A673 (cell line): Measurements from ENCODE around the gene GPR183. TPM values are rescaled to one million over a fixed set of nuclear protein-coding genes. Genes with fewer than 3 reads are reported as not detected.

Source experiments
- BruUV-seq: library from RNA; stranded (reverse); fragments of 400-500 nt; replicated peaks from 2 replicates; lab custom pipeline; 2021; lab: Mats Ljungman, UMichigan
- CTCF ChIA-PET: fragments of 300-600 bp; sonication (Branson Sonifier 250); formaldehyde crosslinking; loops from one replicate; lab custom pipeline; 2022; ENCODE audit warnings: antibody characterized with exemption; lab: Charles Lee
- POLR2A ChIA-PET: fragments of 300-600 bp; sonication (Branson Sonifier 250); formaldehyde crosslinking; loops from one replicate; lab custom pipeline; 2022; ENCODE audit warnings: antibody characterized with exemption; ENCODE audit not compliant: low non-redundant PET; lab: Charles Lee
- DNase-seq: peaks from one replicate; pipeline ENCODE4 v3.0.0-alpha.2; 2015; ENCODE audit warnings: low spot score
- H3K27ac ChIP-seq: fragments of 200-600 bp; sonication (generic); 2 replicates; pipeline ENCODE4 v1.5.1; 2016; ENCODE audit warnings: mixed run types, low read depth, mild to moderate bottlenecking, mixed read lengths, antibody characterized with exemption, low read length; ENCODE audit not compliant: poor library complexity, severe bottlenecking
- H3K27me3 ChIP-seq: fragments of 200-600 bp; sonication (generic); replicated peaks from 2 replicates; pipeline ENCODE4 v1.6.1; 2017; ENCODE audit warnings: mixed run types, low read depth, mild to moderate bottlenecking, mixed read lengths, antibody characterized with exemption, low read length; ENCODE audit not compliant: insufficient read depth, poor library complexity
- H3K36me3 ChIP-seq: fragments of 200-600 bp; sonication (generic); 2 replicates; pipeline ENCODE4 v1.6.1; 2016; ENCODE audit warnings: mixed run types, mild to moderate bottlenecking, mixed read lengths, antibody characterized with exemption, low read length; ENCODE audit not compliant: insufficient read depth, poor library complexity, severe bottlenecking
- H3K4me1 ChIP-seq: fragments of 200-600 bp; sonication (generic); 2 replicates; pipeline ENCODE4 v1.6.1; 2017; ENCODE audit warnings: mixed run types, mild to moderate bottlenecking, mixed read lengths, antibody characterized with exemption, low read length; ENCODE audit not compliant: insufficient read depth, poor library complexity, severe bottlenecking
- H3K4me3 ChIP-seq: fragments of 200-600 bp; sonication (generic); 2 replicates; pipeline ENCODE4 v1.5.1; 2016; ENCODE audit warnings: low read depth, mixed run types, mild to moderate bottlenecking, mixed read lengths, low read length; ENCODE audit not compliant: poor library complexity, severe bottlenecking
- H3K9me3 ChIP-seq: fragments of 200-600 bp; sonication (generic); 2 replicates; pipeline ENCODE4 v1.6.1; 2016; ENCODE audit warnings: mixed run types, low read depth, mild to moderate bottlenecking, mixed read lengths, antibody characterized with exemption, low read length; ENCODE audit not compliant: poor library complexity, severe bottlenecking
- EZH2 ChIP-seq: fragments of 200-600 bp; sonication (generic); IDR thresholded peaks from 2 replicates; pipeline ENCODE4 v1.6.1; 2017; ENCODE audit warnings: borderline replicate concordance, low read depth, mild to moderate bottlenecking, mixed read lengths, antibody characterized with exemption, low read length; ENCODE audit not compliant: poor library complexity, severe bottlenecking
- intact Hi-C: fragments of 100-400 bp; cut with micrococcal nuclease; formaldehyde crosslinking; loops from one replicate; pipeline ENCODE4 v1.10.0; 2022; ENCODE audit not compliant: unreplicated experiment
- total RNA-seq: library from RNA; stranded (reverse); gene quantifications from 2 replicates; pipeline ENCODE4 v1.2.3, GENCODE V29; 2021
- TF ChIP-seq, protein P1 (sequence below): fragments of 300-800, 200-600 bp; sonication (generic); conservative IDR thresholded peaks from 2 replicates; pipeline ENCODE4 v1.5.1; 2017; ENCODE audit warnings: low read depth, mild to moderate bottlenecking, antibody characterized with exemption, low read length, moderate library complexity, mixed read lengths

GPR183 gene
- total RNA-seq, 1 experiment from 2014 or later, result not detected

DNA sequence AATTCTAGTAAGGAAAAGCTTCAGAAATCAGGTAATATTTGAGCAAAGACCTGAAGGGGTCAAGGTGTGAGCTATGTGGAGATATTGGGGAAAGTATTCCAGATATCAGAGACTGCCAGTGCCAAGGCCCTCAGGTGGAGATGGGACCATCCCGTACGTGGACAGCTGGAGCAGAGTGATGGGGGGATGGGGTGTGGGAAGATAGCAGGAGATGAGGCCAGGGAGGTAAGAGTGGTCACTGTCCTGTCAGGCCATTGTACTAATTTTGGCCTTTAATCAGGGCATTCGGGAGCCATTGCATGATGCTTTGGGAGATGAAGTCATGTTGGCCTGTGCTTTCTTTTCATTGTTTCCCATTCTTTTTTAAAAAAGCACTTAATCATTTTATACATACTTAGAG is 36.0 kb downstream of the GPR183 start:
- intact Hi-C loops, result no loop called here
- no TSS peak for BruUV-seq
- no peak for TF ChIP-seq EZH2
- TF ChIP-seq, protein P1, sequence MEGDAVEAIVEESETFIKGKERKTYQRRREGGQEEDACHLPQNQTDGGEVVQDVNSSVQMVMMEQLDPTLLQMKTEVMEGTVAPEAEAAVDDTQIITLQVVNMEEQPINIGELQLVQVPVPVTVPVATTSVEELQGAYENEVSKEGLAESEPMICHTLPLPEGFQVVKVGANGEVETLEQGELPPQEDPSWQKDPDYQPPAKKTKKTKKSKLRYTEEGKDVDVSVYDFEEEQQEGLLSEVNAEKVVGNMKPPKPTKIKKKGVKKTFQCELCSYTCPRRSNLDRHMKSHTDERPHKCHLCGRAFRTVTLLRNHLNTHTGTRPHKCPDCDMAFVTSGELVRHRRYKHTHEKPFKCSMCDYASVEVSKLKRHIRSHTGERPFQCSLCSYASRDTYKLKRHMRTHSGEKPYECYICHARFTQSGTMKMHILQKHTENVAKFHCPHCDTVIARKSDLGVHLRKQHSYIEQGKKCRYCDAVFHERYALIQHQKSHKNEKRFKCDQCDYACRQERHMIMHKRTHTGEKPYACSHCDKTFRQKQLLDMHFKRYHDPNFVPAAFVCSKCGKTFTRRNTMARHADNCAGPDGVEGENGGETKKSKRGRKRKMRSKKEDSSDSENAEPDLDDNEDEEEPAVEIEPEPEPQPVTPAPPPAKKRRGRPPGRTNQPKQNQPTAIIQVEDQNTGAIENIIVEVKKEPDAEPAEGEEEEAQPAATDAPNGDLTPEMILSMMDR, result no peak
- Histone ChIP-seq H3K9me3 (no peaks in the 10 kb centered on the region), H3K4me1 (no peaks in the 10 kb centered on the region), H3K36me3 (no peaks in the 10 kb centered on the region), H3K4me3 (no peak overlapping the region), H3K27ac (no peak overlapping the region), H3K27me3 (no peaks in the 10 kb centered on the region)
- CTCF ChIA-PET, result interaction anchor here (0.6 to 2.6 kb wide), 2 partner anchors 9 to 165 kb away, joined by 12 to 21 read pairs; no protein-coding TSS in a partner anchor
- no peak for DNase-seq
- POLR2A ChIA-PET, result no interaction called here

DNA sequence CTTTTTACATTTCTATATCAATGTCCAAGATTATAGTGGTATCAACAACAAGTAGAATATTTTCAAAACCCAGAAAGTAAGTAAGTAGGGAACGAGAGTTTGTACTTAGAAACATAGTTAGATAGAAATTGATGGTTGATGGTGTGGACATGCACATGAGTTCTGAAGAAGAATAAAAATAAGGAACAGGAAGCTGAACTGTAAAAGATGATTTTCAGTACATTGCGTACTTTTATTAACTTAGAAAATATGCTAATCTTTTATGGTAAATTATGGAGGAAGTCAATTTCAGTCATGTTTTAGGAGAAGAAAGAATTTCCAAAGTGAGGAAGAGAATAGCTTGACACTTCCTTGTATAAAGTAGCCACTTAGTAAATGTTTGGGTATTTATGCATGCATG is 36.7 kb downstream of the GPR183 start:
- no TSS peak for BruUV-seq
- TF ChIP-seq, protein P1, result no peak
- TF ChIP-seq EZH2, result no peak
- CTCF ChIA-PET, result interaction anchor here (0.6 to 2.6 kb wide), 3 partner anchors 8 to 166 kb away, joined by 3 to 21 read pairs (median 12); no protein-coding TSS in a partner anchor
- intact Hi-C loops, result no loop called here
- Histone ChIP-seq H3K36me3 (no peaks in the 10 kb centered on the region), H3K4me1 (no peaks in the 10 kb centered on the region), H3K27ac (no peak overlapping the region), H3K27me3 (no peaks in the 10 kb centered on the region), H3K9me3 (no peaks in the 10 kb centered on the region), H3K4me3 (no peak overlapping the region)
- POLR2A ChIA-PET, result no interaction called here
- DNase-seq, result no peak

DNA sequence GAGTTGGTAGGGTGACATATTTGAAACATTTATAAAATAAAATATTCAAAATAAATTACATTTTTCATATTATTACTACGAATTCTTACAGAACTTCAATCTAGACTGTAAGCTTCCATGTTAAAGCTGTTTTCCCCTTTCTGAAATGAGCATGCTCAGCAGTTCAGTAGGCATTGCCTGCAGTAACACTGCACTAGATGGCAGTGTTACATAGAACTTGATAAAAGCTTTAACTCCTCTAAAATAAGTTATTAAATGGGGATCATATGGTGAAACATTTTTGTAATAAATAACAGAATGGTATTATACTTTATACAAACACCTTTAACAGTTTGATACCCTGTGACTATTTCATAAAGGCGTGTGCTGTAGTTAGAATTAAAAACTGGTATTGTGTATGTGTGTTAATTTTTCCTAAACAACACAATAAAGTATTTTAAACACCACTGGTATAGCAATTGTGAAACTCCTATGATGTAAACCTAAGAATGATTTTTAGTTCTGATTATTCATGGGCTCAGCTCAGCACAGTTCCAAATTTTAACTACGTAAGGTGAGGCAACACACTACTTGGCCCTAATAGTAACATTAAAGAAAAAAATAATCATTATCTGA is 37.5 kb downstream of the GPR183 start:
- DNase-seq, result peak; percentile 51
- TF ChIP-seq, protein P1, result peak; percentile 68
- TF ChIP-seq EZH2, result no peak
- ChIA-PET CTCF (interaction anchor here (0.6 to 2.6 kb wide), 5 partner anchors 34 to 177 kb away, joined by 3 to 21 read pairs (median 4); no protein-coding TSS in a partner anchor), POLR2A (no interaction called here)
- Histone ChIP-seq H3K4me3 (no peak overlapping the region), H3K27me3 (no peaks in the 10 kb centered on the region), H3K36me3 (no peaks in the 10 kb centered on the region), H3K4me1 (no peaks in the 10 kb centered on the region), H3K27ac (no peak overlapping the region), H3K9me3 (no peaks in the 10 kb centered on the region)
- intact Hi-C loops, result loop anchor here (1.0 to 10.0 kb wide), 2 partner anchors 168 to 425 kb away; no protein-coding TSS in a partner anchor
- no TSS peak for BruUV-seq
